Spinal cord (tissue), 4 donors: ENCODE measurements around the gene OSBP2. TPM values are rescaled to one million over a fixed set of nuclear protein-coding genes. Genes with fewer than 3 reads are reported as not detected.

Source experiments
- polyA plus RNA-seq, 2 donors: library from polyadenylated mRNA; unstranded; fragments of 120-200 nt; gene quantifications; one replicate each; pipeline ENCODE4 v1.2.1, GENCODE V29; 2013; ENCODE audit not compliant: insufficient read length in 2 of 2
- small RNA-seq: library from RNA; depleted of rRNA; stranded (forward); fragments of <200 nt; gene quantifications from one replicate; pipeline ENCODE3, GENCODE V24; 2014; ENCODE audit warnings: low replicate concordance
- total RNA-seq, 2 donors: library from RNA; depleted of rRNA in 1 of 2; stranded (reverse); fragments of 120-200 nt in 1 of 2; fragments of >200 nt in 1 of 2; gene quantifications; one replicate each; pipeline versions ENCODE4 v1.2.3 to v1.2.4, GENCODE V29; 2013 to 2014

OSBP2 gene
- total and polyA plus RNA-seq, 4 donors, result 20.7 to 25.0 (median 22.4) TPM

Small RNAs within 50 kb of the gene (small RNA-seq; reads per million reads assigned to genes)
- 17.2 reads per million, percentile 96 among the genes with 10 or more reads in this experiment for gene MIR3200

Other genes with a start within 250 kb of the OSBP2 start
- not detected for gene SEC14L3, start 222.9 kb upstream of the OSBP2 start, total RNA-seq
- under 1 TPM in 1 of 2 donors, not detected in 1; 0.14 TPM for gene SEC14L3, start 222.9 kb upstream of the OSBP2 start, polyA plus RNA-seq
- under 1 TPM; 0.28 to 0.50 TPM for gene SEC14L4, start 189.2 kb upstream of the OSBP2 start, total RNA-seq
- under 1 TPM; 0.32 to 0.38 TPM for gene SEC14L4, start 189.2 kb upstream of the OSBP2 start, polyA plus RNA-seq
- gene SEC14L6, start 148.1 kb upstream of the OSBP2 start, total RNA-seq, result 1 to 10 TPM; 3.1 to 7.9 TPM
- gene SEC14L6, start 148.1 kb upstream of the OSBP2 start, polyA plus RNA-seq, result 1 to 10 TPM; 2.6 to 3.9 TPM
- gene GAL3ST1, start 120.2 kb upstream of the OSBP2 start, total RNA-seq, result 10 to 100 TPM; 10.3 to 12.2 TPM
- 10 to 100 TPM; 46.6 to 52.7 TPM for gene GAL3ST1, start 120.2 kb upstream of the OSBP2 start, polyA plus RNA-seq
- gene PES1, start 103.0 kb upstream of the OSBP2 start, total RNA-seq, result 10 to 100 TPM; 28.5 to 64.5 TPM
- gene PES1, start 103.0 kb upstream of the OSBP2 start, polyA plus RNA-seq, result 10 to 100 TPM; 53.8 to 55.8 TPM
- 100 to 1,000 TPM in 1 of 2 donors, 10 to 100 TPM in 1; 29.9 to 118 TPM for gene TCN2, start 87.7 kb upstream of the OSBP2 start, total RNA-seq
- 10 to 100 TPM; 37.8 to 56.9 TPM for gene TCN2, start 87.7 kb upstream of the OSBP2 start, polyA plus RNA-seq
- gene SLC35E4, start 59.1 kb upstream of the OSBP2 start, total RNA-seq, result 1 to 10 TPM; 5.1 to 5.2 TPM
- 1 to 10 TPM; 7.1 to 8.3 TPM for gene SLC35E4, start 59.1 kb upstream of the OSBP2 start, polyA plus RNA-seq
- 10 to 100 TPM in 1 of 2 donors, 1 to 10 TPM in 1; 9.9 to 10.5 TPM for gene DUSP18, start 27.0 kb upstream of the OSBP2 start, total RNA-seq
- 10 to 100 TPM; 16.8 to 21.1 TPM for gene DUSP18, start 27.0 kb upstream of the OSBP2 start, polyA plus RNA-seq